Measurements from ENCODE around the gene PDYN. TPM values are rescaled to one million over a fixed set of nuclear protein-coding genes. Genes with fewer than 3 reads are reported as not detected.

PDYN gene
- total RNA-seq, 2 experiments from 2014 or later = not detected

DNA sequence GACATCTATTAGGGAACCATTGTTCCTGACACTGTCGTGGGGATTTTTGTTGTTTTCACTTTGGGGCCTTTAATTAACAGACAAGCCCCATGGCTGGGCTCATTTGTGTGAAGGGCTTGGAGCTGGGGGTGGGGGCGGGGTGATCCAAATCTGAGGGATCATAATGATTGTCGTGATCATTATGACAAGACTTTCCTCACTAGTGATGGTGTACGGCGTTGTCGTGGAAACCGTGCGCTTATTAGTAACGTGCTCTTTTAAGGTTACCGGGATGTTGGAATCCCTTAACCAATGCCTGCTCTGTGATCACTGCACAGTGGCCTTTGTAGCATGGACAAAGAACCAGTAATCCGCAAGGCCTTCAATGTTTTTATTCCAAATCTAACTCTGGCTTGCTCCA, 18.6 kb downstream of the PDYN start:
- POLR2A ChIA-PET = no interaction called here
- H3K4me3 Mint-ChIP-seq = no peak overlapping the region
- H3K4me1 Mint-ChIP-seq (ENCODE audit: low read depth) = no peaks in the 10 kb centered on the region
- no peaks in the 10 kb centered on the region for H3K9me3 Mint-ChIP-seq
- intact Hi-C loops (cut with micrococcal nuclease) = no loop called here
- DNase-seq = no peak
- TF ChIP-seq, protein P1, sequence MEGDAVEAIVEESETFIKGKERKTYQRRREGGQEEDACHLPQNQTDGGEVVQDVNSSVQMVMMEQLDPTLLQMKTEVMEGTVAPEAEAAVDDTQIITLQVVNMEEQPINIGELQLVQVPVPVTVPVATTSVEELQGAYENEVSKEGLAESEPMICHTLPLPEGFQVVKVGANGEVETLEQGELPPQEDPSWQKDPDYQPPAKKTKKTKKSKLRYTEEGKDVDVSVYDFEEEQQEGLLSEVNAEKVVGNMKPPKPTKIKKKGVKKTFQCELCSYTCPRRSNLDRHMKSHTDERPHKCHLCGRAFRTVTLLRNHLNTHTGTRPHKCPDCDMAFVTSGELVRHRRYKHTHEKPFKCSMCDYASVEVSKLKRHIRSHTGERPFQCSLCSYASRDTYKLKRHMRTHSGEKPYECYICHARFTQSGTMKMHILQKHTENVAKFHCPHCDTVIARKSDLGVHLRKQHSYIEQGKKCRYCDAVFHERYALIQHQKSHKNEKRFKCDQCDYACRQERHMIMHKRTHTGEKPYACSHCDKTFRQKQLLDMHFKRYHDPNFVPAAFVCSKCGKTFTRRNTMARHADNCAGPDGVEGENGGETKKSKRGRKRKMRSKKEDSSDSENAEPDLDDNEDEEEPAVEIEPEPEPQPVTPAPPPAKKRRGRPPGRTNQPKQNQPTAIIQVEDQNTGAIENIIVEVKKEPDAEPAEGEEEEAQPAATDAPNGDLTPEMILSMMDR (IDR thresholded peaks at IDR 0.05) = no peak
- no peaks in the 10 kb centered on the region for H3K36me3 Mint-ChIP-seq (ENCODE audit: low read depth)
- ATAC-seq = no peak
- H3K27me3 Mint-ChIP-seq = peaks cover 10% of the 10 kb centered on the region
- CTCF ChIA-PET = interaction anchor here (1.3 kb wide), 1 partner anchor 10 kb away, joined by 3 read pairs; no protein-coding TSS in a partner anchor
- H3K27ac Mint-ChIP-seq = no peak overlapping the region

DNA sequence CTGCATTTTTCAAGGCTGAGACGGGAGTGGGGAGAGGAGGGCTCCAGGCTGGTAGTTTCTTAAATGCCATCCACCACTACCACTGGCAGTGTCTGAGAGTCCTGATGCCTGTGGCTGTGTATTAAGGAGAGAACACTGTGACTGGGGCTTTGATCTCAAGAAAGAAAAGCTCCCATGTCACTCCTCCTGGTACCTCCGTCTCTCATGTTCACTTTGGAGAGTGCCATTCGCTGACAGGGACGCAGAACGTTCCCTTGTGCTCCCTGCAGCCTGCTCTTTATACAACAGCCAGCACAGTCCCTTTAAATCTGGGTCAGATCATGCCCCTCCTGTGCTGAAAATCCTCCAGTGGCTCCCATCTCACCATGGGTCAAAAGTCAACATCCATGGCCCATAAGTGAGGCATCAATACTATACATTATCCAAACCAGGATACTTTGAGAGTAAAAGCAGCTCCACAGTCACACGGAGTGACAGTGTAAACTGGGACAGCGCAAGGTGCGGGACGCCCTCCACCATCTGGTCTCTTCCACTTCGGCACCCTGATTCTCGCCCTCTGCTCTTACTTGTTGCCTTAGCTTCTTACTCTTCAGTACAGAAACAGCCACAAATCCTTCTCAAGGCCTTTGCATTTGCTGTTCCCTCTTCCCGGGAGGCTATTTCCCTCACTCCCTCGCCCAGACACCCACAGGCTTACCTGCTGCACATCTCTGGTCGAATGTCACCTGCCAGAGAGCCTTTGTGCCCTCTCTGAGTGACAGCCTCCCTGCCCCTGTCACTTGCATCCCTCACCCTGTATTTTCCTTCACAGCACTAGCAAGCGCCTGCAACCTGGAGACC, 20.0 kb downstream of the PDYN start:
- no peak overlapping the region for H3K27ac Mint-ChIP-seq
- peaks cover 10% of the 10 kb centered on the region for H3K27me3 Mint-ChIP-seq
- CTCF ChIA-PET = interaction anchor here (1.3 kb wide), 1 partner anchor 9 kb away, joined by 3 read pairs; no protein-coding TSS in a partner anchor
- no peaks in the 10 kb centered on the region for H3K9me3 Mint-ChIP-seq
- no peaks in the 10 kb centered on the region for H3K4me1 Mint-ChIP-seq (ENCODE audit: low read depth)
- DNase-seq = no peak
- H3K4me3 Mint-ChIP-seq = no peak overlapping the region
- H3K36me3 Mint-ChIP-seq (ENCODE audit: low read depth) = no peaks in the 10 kb centered on the region
- intact Hi-C loops (cut with micrococcal nuclease) = no loop called here
- ATAC-seq = no peak
- POLR2A ChIA-PET = no interaction called here
- TF ChIP-seq, protein P1 (IDR thresholded peaks at IDR 0.05) = no peak

DNA sequence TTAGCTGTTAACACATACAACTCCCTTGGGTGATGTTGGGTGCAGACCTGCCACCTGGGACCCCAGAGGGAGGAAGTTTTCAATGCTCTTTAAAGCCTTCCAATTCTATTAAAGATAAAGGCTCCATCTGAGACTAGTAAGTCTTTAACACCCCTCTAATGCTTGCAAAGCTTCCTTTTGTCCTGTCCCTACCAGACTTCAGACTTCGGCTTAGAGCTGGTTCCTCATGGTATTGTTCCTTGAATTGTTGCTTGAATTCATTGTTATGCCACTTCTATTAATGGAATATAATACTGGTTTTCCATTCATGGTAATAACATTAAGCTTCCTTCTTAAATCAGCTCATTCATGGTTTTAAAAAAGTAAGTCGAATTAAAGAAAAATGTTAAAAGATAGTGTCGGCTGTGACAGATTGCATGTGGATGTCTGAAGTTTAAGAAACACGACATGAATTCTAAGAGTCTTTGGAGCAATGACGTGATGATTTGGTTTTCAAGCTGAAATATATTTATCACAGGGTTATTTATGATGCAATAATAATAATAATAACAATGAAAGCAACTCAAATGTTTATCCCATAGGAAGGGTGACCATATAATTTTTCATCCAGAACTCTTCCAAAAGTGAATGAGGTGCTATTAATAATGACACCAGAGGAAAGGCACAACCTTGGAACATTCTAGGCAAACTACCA, 21.8 kb downstream of the PDYN start:
- intact Hi-C loops (cut with micrococcal nuclease) = no loop called here
- H3K4me1 Mint-ChIP-seq (ENCODE audit: low read depth) = no peaks in the 10 kb centered on the region

DNA sequence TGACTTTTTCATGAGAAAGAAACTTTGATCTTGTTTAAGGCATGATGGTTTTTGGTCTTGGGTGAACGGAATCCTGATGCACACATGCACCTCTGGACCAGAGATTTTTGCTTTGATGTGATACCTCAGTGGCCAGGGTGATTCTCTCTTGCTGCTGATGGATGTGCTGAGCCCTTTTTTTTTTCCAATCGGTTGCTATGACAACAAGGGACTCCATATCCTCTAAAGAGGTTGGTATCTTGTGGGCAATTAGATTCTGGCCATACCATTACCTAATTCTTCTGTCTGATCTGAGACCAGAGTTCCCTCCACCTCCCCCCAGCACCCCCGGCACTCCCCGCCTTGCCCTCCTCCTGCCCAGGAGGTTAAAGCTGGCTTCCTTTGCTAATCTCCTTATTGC, 24.9 kb downstream of the PDYN start:
- POLR2A ChIA-PET = no interaction called here

More for the DNA sequence above, 21.8 kb downstream of the PDYN start:
- ATAC-seq = no peak
- DNase-seq = no peak
- H3K9me3 Mint-ChIP-seq = no peaks in the 10 kb centered on the region
- TF ChIP-seq, protein P1 (IDR thresholded peaks at IDR 0.05) = no peak
- no peaks in the 10 kb centered on the region for H3K36me3 Mint-ChIP-seq (ENCODE audit: low read depth)
- H3K27ac Mint-ChIP-seq = no peak overlapping the region
- POLR2A ChIA-PET = no interaction called here
- no peak overlapping the region for H3K4me3 Mint-ChIP-seq
- peaks cover 2% of the 10 kb centered on the region for H3K27me3 Mint-ChIP-seq
- CTCF ChIA-PET = interaction anchor here (1.6 kb wide), 2 partner anchors 34 to 200 kb away, joined by 5 to 6 read pairs; no protein-coding TSS in a partner anchor

More for the DNA sequence above, 24.9 kb downstream of the PDYN start:
- no peaks in the 10 kb centered on the region for H3K9me3 Mint-ChIP-seq
- intact Hi-C loops (cut with micrococcal nuclease) = loop anchor here (10.0 kb wide), 1 partner anchor 486 kb away; no protein-coding TSS in a partner anchor
- H3K4me1 Mint-ChIP-seq (ENCODE audit: low read depth) = peaks cover 14% of the 10 kb centered on the region
- ATAC-seq = no peak
- H3K27ac Mint-ChIP-seq = no peak overlapping the region
- H3K4me3 Mint-ChIP-seq = no peak overlapping the region
- CTCF ChIA-PET = interaction anchor here (1.3 kb wide), 1 partner anchor 204 kb away, joined by 5 read pairs; no protein-coding TSS in a partner anchor
- DNase-seq = no peak
- TF ChIP-seq, protein P1 (IDR thresholded peaks at IDR 0.05) = no peak
- no peaks in the 10 kb centered on the region for H3K36me3 Mint-ChIP-seq (ENCODE audit: low read depth)
- peaks cover 17% of the 10 kb centered on the region for H3K27me3 Mint-ChIP-seq
